Uterus (tissue), 4 donors: ENCODE data around the gene PRTFDC1. TPM values are rescaled to one million over a fixed set of nuclear protein-coding genes. Genes with fewer than 3 reads are reported as not detected.

Source experiments
- DNase-seq, 2 donors: peaks; one replicate each; pipeline ENCODE4 v3.0.0-alpha.2; 2019 to 2020
- H3K27ac ChIP-seq, 2 donors: fragments of 200-600 bp; sonication (generic); 1 replicate in 1 of 2; 2 replicates in 1 of 2; pipeline ENCODE4 v1.5.1; 2016 to 2018
- H3K27me3 ChIP-seq, 2 donors: fragments of 200-600 bp; sonication (generic); one replicate each; pipeline ENCODE4 v1.5.1; 2018 to 2019; ENCODE audit warnings: control low read depth in 1 of 2
- H3K36me3 ChIP-seq, 2 donors: fragments of 200-600 bp; sonication (generic); one replicate each; pipeline ENCODE4 v1.5.1; 2019; ENCODE audit warnings: control low read depth in 1 of 2
- H3K4me1 ChIP-seq, 2 donors: fragments of 200-600 bp; sonication (generic); one replicate each; pipeline ENCODE4 v1.5.1; 2018 to 2019; ENCODE audit warnings: control low read depth in 1 of 2
- H3K4me3 ChIP-seq, 2 donors: fragments of 200-600 bp; sonication (generic); 1 replicate in 1 of 2; 2 replicates in 1 of 2; pipeline ENCODE4 v1.5.1; 2018 to 2019; ENCODE audit warnings: mild to moderate bottlenecking in 1 of 2
- H3K9me3 ChIP-seq, 2 donors: fragments of 200-600 bp; sonication (generic); one replicate each; pipeline ENCODE4 v1.5.1; 2019; ENCODE audit warnings: control low read depth in 1 of 2
- POLR2A ChIP-seq, 2 donors: fragments of 450-650 bp; IDR thresholded peaks; one replicate each; pipeline ENCODE4 v1.6.1; 2016; ENCODE audit warnings: antibody characterized with exemption in 2 of 2, mild to moderate bottlenecking in 1 of 2, moderate library complexity in 1 of 2
- intact Hi-C: fragments of 100-400 bp; cut with DNase I; formaldehyde crosslinking; loops from one replicate; pipeline ENCODE4 v1.15.1; 2023; ENCODE audit warnings: low total_unique reads
- total RNA-seq, 4 donors: library from RNA; depleted of rRNA in 3 of 4; stranded (reverse); fragments of >200 nt in 3 of 4; gene quantifications; one replicate each; pipeline versions ENCODE4 v1.1.0 to v1.2.4, GENCODE V29; 2014 to 2023
- TF ChIP-seq, protein P1 (sequence below), 4 experiments: fragments of 200-600 bp in 2 of 4; fragments of 450-650 bp in 2 of 4; sonication (generic) in 2 of 4; IDR thresholded peaks; one replicate each; pipeline ENCODE4 v1.5.1; 2016 to 2019; ENCODE audit warnings: antibody characterized with exemption in 4 of 4, mild to moderate bottlenecking in 2 of 4, moderate library complexity in 1 of 4
- donor health status: DM: yes; HTN: yes; CAD: no.

The PRTFDC1 gene
- total RNA-seq, 4 donors from 2014 or later, result 1.3 to 38.7 (median 20.3) TPM

DNA sequence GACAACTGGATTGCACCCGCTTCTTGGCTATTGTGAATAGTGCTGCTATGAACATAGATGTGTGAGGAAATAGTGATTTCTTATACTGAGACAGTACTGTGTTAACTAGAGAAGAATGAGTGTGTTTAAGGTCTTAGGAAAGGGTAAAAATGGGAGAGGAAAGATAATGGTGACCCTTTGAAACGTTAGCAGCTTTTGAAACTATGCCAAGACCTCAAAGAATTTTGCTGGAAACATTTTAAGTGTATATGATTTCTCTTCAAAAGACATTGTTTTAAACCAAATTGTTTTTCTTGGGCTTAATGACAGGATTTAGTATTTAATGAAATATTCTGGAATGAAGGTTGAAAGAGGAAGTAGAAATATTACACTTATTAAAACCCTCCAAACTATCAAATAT, 127.9 kb downstream of the PRTFDC1 start:
- no peaks in the 10 kb centered on the region for H3K27me3 ChIP-seq
- intact Hi-C loops, result no loop called here
- no peaks in the 10 kb centered on the region for H3K9me3 ChIP-seq

DNA sequence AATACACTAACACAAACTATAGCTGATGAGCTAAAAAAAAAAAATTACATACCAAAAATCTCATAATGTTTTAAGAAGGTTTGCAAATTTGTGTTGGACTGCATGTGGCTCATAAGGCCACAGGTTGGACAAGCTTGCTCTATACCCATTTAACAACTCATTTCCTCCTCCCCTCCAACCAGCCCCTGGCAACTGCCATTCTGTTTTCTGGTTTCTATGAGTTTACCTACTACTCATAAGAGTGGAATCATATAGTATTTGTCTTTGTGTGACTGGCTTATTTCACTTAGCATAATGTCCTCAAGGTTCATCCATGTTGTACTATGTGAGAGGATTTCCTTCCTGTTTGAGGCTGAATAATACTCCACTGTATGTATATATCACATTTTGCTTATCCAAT, 128.3 kb downstream of the PRTFDC1 start:
- TF ChIP-seq, protein P1, sequence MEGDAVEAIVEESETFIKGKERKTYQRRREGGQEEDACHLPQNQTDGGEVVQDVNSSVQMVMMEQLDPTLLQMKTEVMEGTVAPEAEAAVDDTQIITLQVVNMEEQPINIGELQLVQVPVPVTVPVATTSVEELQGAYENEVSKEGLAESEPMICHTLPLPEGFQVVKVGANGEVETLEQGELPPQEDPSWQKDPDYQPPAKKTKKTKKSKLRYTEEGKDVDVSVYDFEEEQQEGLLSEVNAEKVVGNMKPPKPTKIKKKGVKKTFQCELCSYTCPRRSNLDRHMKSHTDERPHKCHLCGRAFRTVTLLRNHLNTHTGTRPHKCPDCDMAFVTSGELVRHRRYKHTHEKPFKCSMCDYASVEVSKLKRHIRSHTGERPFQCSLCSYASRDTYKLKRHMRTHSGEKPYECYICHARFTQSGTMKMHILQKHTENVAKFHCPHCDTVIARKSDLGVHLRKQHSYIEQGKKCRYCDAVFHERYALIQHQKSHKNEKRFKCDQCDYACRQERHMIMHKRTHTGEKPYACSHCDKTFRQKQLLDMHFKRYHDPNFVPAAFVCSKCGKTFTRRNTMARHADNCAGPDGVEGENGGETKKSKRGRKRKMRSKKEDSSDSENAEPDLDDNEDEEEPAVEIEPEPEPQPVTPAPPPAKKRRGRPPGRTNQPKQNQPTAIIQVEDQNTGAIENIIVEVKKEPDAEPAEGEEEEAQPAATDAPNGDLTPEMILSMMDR (IDR thresholded peaks at IDR 0.05), result no peak
- TF ChIP-seq POLR2A (IDR thresholded peaks at IDR 0.05), result no peak
- Histone ChIP-seq H3K36me3 (no peaks in the 10 kb centered on the region), H3K4me1 (no peaks in the 10 kb centered on the region), H3K27ac (no peak overlapping the region), H3K27me3 (no peaks in the 10 kb centered on the region), H3K4me3 (no peak overlapping the region), H3K9me3 (no peaks in the 10 kb centered on the region)
- DNase-seq, result no peak
- intact Hi-C loops, result no loop called here

More for the DNA sequence above, 127.9 kb downstream of the PRTFDC1 start:
- no peaks in the 10 kb centered on the region for H3K36me3 ChIP-seq
- TF ChIP-seq, protein P1 (IDR thresholded peaks at IDR 0.05), result no peak
- TF ChIP-seq POLR2A (IDR thresholded peaks at IDR 0.05), result no peak
- no peak overlapping the region for H3K27ac ChIP-seq
- no peak overlapping the region for H3K4me3 ChIP-seq
- DNase-seq, result no peak
- H3K4me1 ChIP-seq, result no peaks in the 10 kb centered on the region

DNA sequence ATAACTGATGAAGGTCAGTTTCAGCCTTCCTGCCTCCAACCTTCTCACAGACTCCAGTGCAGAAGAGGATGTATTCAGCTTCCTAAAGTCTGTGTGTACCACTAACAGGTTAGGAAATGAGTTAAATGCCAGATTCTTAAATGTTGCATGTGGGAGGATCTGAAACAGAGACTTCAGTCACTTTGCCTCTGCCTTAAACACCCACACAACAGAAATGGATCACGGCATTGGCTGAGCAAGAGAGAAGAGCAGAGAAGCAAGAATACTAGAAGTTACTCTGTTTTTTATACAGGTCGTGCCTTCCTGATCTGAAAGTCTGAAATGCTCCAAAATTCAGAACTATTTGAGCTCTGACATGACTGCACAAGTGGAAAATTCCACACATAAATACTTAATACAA, 129.8 kb downstream of the PRTFDC1 start:
- Histone ChIP-seq H3K27ac (no peak overlapping the region), H3K27me3 (no peaks in the 10 kb centered on the region), H3K4me3 (no peak overlapping the region), H3K36me3 (no peaks in the 10 kb centered on the region), H3K4me1 (no peaks in the 10 kb centered on the region), H3K9me3 (no peaks in the 10 kb centered on the region)
- TF ChIP-seq, protein P1 (IDR thresholded peaks at IDR 0.05), result no peak
- intact Hi-C loops, result no loop called here
- no peak for DNase-seq

DNA sequence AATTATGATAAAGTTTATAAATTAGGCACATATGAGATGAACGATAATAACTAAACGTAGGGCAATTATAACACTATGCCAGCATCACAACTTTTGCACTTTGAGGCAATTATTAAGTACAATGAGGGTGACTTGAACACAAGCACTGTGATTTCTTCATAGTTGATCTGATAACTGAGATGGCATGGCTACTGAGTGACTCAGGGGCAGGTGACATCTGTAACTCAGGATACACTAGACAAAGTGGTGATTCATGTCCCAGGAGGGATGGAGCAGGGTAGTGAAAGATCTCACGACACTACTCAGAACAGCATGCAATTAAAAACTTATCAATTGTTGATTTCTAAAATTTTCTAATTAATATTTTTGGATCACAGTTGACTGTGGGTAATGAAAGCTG, 130.4 kb downstream of the PRTFDC1 start:
- Histone ChIP-seq H3K36me3 (no peaks in the 10 kb centered on the region), H3K27me3 (no peaks in the 10 kb centered on the region), H3K9me3 (no peaks in the 10 kb centered on the region), H3K4me3 (no peak overlapping the region), H3K27ac (no peak overlapping the region), H3K4me1 (no peaks in the 10 kb centered on the region)
- intact Hi-C loops, result no loop called here
- TF ChIP-seq, protein P1 (IDR thresholded peaks at IDR 0.05), result no peak
- TF ChIP-seq POLR2A (IDR thresholded peaks at IDR 0.05), result no peak
- no peak for DNase-seq

DNA sequence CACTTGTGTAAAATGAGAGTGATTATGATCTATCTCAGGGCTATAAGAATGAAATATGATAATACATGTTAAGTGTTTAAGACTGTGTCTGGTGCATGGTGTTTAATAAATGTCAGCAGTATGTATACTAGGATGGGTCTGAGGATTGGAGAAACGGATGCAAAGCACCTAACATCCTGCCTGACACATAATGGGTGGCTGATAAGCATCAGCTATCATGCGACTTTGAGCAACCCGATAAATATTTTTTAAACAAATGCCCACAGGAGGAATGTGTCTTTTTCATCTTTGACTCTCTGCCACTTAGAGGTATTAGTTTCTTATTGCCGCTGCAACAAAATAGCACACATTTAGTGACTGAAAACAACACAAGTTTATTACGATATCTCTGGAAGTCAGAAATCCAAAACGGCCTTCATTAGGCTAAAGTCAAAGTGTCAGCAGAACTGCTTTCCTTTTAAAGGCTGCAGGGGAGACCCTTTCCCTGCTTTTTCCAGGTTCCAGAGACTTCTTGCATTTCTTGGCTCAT, 135.5 kb downstream of the PRTFDC1 start:
- Histone ChIP-seq H3K4me3 (no peak overlapping the region), H3K27me3 (no peaks in the 10 kb centered on the region), H3K36me3 (no peaks in the 10 kb centered on the region), H3K9me3 (no peaks in the 10 kb centered on the region), H3K27ac (no peak overlapping the region), H3K4me1 (no peaks in the 10 kb centered on the region)
- TF ChIP-seq, protein P1 (IDR thresholded peaks at IDR 0.05), result no peak
- TF ChIP-seq POLR2A (IDR thresholded peaks at IDR 0.05), result no peak
- intact Hi-C loops, result no loop called here
- DNase-seq, result no peak
